ENCODE results near the gene CUX1. TPM values are rescaled to one million over a fixed set of nuclear protein-coding genes. Genes with fewer than 3 reads are reported as not detected.

CUX1 gene
- total and polyA plus RNA-seq, 2 of the 13 experiments (the other 11 are each of a cell fraction or from before 2014, with no cell fraction given): 13.7 to 14.9 TPM

GRCh38 chr7:102273749-102274712 lies 456.6 kb downstream of the CUX1 start:
- H3K9me3 ChIP-seq (ENCODE audit: low read length): no peaks in the 10 kb centered on the region
- FAIRE-seq: peak; percentile 98
- peak overlapping the region; percentile 20 to 63 (median 37); a peak in 5 of 6 replicates for H3K4me3 ChIP-seq (replicated peaks in 1 of 3; ENCODE audit: insufficient read depth in 1 of 3, low read depth in 2 of 3, low read length in 3 of 3)
- H3K27ac ChIP-seq (ENCODE audit: extremely low read length, insufficient read depth, low read length): peak overlapping the region; percentile 58
- WGBS (ENCODE audit: low lambda C conversion rate): 48% methylated on average over 18 of the region's 23 CpGs
- H3K27me3 ChIP-seq (ENCODE audit: control insufficient read depth in 1 of 2, insufficient read depth in 2 of 2, low read length in 2 of 2): no peaks in the 10 kb centered on the region
- intact Hi-C loops (cut with micrococcal nuclease; ENCODE audit: unreplicated experiment): loop anchor here (2.0 to 5.0 kb wide), 2 partner anchors 21 to 582 kb away; no protein-coding TSS in a partner anchor
- no peaks in the 10 kb centered on the region for H3K36me3 ChIP-seq (replicated peaks in 1 of 2; ENCODE audit: control insufficient read depth in 1 of 2, insufficient read depth in 2 of 2, low read length in 2 of 2)
- in situ Hi-C loops (cut with HindIII; ENCODE audit: extremely low pct_ligation_motif_present, low pct_unique_long_range_greater_than_20kb): loop anchor here (5.0 to 25.0 kb wide), 2 partner anchors 587 to 737 kb away; no protein-coding TSS in a partner anchor
- ChIA-PET CTCF (ENCODE audit: low intra/inter-chr PET ratio, low total read pairs) (no interaction called here), POLR2A (interaction anchor here (0.7 to 1.3 kb wide), 6 partner anchors 9 to 249 kb away, joined by 3 to 4 read pairs (median 4); partner anchors contain the start of genes PRKRIP1 and SH2B2)
- H3K4me2 ChIP-seq (ENCODE audit: low read depth, low read length): peak overlapping the region; percentile 81
- peak; percentile 92 for ATAC-seq
- H2AFZ ChIP-seq (ENCODE audit: low read length): no peak overlapping the region
- peaks cover 45% of the 10 kb centered on the region for H3K4me1 ChIP-seq (ENCODE audit: insufficient read depth, low read length)
- BruUV-seq (replicated peaks): no TSS peak
- peak overlapping the region; percentile 47 for H3K9ac ChIP-seq (ENCODE audit: insufficient read depth, low read depth, low read length)
- peak; percentile 96 for DNase-seq (ENCODE audit: low spot score)
- H3K79me2 ChIP-seq (ENCODE audit: insufficient read depth, low read length): no peaks in the 10 kb centered on the region
- H4K20me1 ChIP-seq (ENCODE audit: insufficient read depth, low read length): no peaks in the 10 kb centered on the region
- TF ChIP-seq ZNF878 (CRISPR knock-in tag; IDR thresholded peaks at IDR 0.05) (no peak), ELF4 (CRISPR knock-in tag; IDR thresholded peaks at IDR 0.05; ENCODE audit: borderline replicate concordance) (no peak), ZNF773 (CRISPR knock-in tag; IDR thresholded peaks at IDR 0.05; ENCODE audit: borderline replicate concordance) (no peak), XBP1 (CRISPR knock-in tag; IDR thresholded peaks at IDR 0.05) (no peak), NFKBIZ (CRISPR knock-in tag; IDR thresholded peaks at IDR 0.05) (no peak), THAP7 (CRISPR knock-in tag; IDR thresholded peaks at IDR 0.05) (no peak), ZNF318 (CRISPR knock-in tag; IDR thresholded peaks at IDR 0.05) (no peak), HMGXB4 (CRISPR knock-in tag; IDR thresholded peaks at IDR 0.05; ENCODE audit: borderline replicate concordance in 1 of 2, low read depth in 1 of 2) (peak in 1 of 2 experiments; percentile 31; a peak in 1 of 4 replicates), KLF15 (CRISPR knock-in tag; IDR thresholded peaks at IDR 0.05; ENCODE audit: borderline replicate concordance) (no peak)
